Testis (tissue), 2 donors: Measurements from ENCODE around the gene RAMP2.

Experiments used
- POLR2A ChIP-seq: fragments of 450-650 bp; IDR thresholded peaks from one replicate; pipeline ENCODE4 v1.6.1; 2017; ENCODE audit warnings: antibody characterized with exemption, mild to moderate bottlenecking, moderate library complexity
- TF ChIP-seq, protein P1 (sequence below), 3 experiments: fragments of 450-650 bp in 2 of 3; fragments of 200-600 bp in 1 of 3; sonication (generic) in 1 of 3; IDR thresholded peaks; one replicate each; pipeline ENCODE4 v1.5.1; 2016 to 2019; ENCODE audit warnings: antibody characterized with exemption in 3 of 3, mild to moderate bottlenecking in 2 of 3, moderate library complexity in 1 of 3

GRCh38 chr17:42744283-42744805 lies 16.7 kb upstream of the RAMP2 start:
- TF ChIP-seq, protein P1, sequence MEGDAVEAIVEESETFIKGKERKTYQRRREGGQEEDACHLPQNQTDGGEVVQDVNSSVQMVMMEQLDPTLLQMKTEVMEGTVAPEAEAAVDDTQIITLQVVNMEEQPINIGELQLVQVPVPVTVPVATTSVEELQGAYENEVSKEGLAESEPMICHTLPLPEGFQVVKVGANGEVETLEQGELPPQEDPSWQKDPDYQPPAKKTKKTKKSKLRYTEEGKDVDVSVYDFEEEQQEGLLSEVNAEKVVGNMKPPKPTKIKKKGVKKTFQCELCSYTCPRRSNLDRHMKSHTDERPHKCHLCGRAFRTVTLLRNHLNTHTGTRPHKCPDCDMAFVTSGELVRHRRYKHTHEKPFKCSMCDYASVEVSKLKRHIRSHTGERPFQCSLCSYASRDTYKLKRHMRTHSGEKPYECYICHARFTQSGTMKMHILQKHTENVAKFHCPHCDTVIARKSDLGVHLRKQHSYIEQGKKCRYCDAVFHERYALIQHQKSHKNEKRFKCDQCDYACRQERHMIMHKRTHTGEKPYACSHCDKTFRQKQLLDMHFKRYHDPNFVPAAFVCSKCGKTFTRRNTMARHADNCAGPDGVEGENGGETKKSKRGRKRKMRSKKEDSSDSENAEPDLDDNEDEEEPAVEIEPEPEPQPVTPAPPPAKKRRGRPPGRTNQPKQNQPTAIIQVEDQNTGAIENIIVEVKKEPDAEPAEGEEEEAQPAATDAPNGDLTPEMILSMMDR (IDR thresholded peaks at IDR 0.05): no peak
- no peak for TF ChIP-seq POLR2A
